WERI-Rb-1 (cell line): ENCODE results near the gene FGF14.

Experiments
- DNase-seq: peaks from one replicate; pipeline ENCODE4 v3.0.0-alpha.2; 2020
- H3K27ac ChIP-seq: fragments of 250-450 bp; sonication (Bioruptor Pico); 2 replicates; pipeline ENCODE4 v1.5.1; 2020; ENCODE audit warnings: mild to moderate bottlenecking, moderate library complexity
- H3K27me3 ChIP-seq: fragments of 250-450 bp; sonication (Bioruptor Pico); 2 replicates; pipeline ENCODE4 v1.5.1; 2021; ENCODE audit warnings: mild to moderate bottlenecking, low read depth, moderate library complexity; ENCODE audit not compliant: insufficient read depth, severe bottlenecking
- H3K36me3 ChIP-seq: fragments of 250-450 bp; sonication (Bioruptor Pico); 2 replicates; pipeline ENCODE4 v1.5.1; 2020; ENCODE audit warnings: mild to moderate bottlenecking, moderate library complexity
- H3K4me3 ChIP-seq: 2 replicates; pipeline ENCODE4 v1.5.1; 2011; ENCODE audit warnings: low read depth, mild to moderate bottlenecking, control low read depth, low read length
- H3K9me3 ChIP-seq: fragments of 250-450 bp; sonication (Bioruptor Pico); 2 replicates; pipeline ENCODE4 v1.5.1; 2021; ENCODE audit warnings: mild to moderate bottlenecking, moderate library complexity; ENCODE audit not compliant: severe bottlenecking
- CTCF ChIP-seq: IDR thresholded peaks from 2 replicates; pipeline ENCODE4 v1.5.1; 2011; ENCODE audit warnings: low read depth, mild to moderate bottlenecking, control low read depth, inconsistent platforms, low read length

FGF14 gene

GRCh38 chr13:102028206-102028605 lies 373.6 kb downstream of the FGF14 start:
- no peak overlapping the region for H3K27ac ChIP-seq
- no peaks in the 10 kb centered on the region for H3K9me3 ChIP-seq
- H3K4me3 ChIP-seq, result no peak overlapping the region
- DNase-seq, result no peak
- TF ChIP-seq CTCF, result no peak
- no peaks in the 10 kb centered on the region for H3K27me3 ChIP-seq
- H3K36me3 ChIP-seq, result no peaks in the 10 kb centered on the region

- H3K27me3 ChIP-seq, result no peaks in the 10 kb centered on the region
- no peak for DNase-seq
- no peaks in the 10 kb centered on the region for H3K36me3 ChIP-seq
- peak overlapping the region; percentile 31 for H3K27ac ChIP-seq
- H3K9me3 ChIP-seq, result peaks cover 30% of the 10 kb centered on the region
- no peak overlapping the region for H3K4me3 ChIP-seq
- no peak for TF ChIP-seq CTCF
These were observed 380.1 kb downstream of the FGF14 start for GRCh38 chr13:102021777-102022176.

GRCh38 chr13:102020611-102021216 lies 381.1 kb downstream of the FGF14 start:
- H3K36me3 ChIP-seq, result no peaks in the 10 kb centered on the region
- peak overlapping the region; percentile 38 for H3K27ac ChIP-seq
- no peak overlapping the region for H3K4me3 ChIP-seq
- DNase-seq, result peak; percentile 69
- no peaks in the 10 kb centered on the region for H3K27me3 ChIP-seq
- no peak for TF ChIP-seq CTCF
- H3K9me3 ChIP-seq, result peaks cover 33% of the 10 kb centered on the region

GRCh38 chr13:102018716-102019115 lies 383.1 kb downstream of the FGF14 start:
- Histone ChIP-seq H3K9me3 (peaks cover 33% of the 10 kb centered on the region), H3K27ac (no peak overlapping the region), H3K4me3 (no peak overlapping the region), H3K36me3 (no peaks in the 10 kb centered on the region), H3K27me3 (no peaks in the 10 kb centered on the region)
- DNase-seq, result no peak
- TF ChIP-seq CTCF, result no peak

- H3K9me3 ChIP-seq, result peaks cover 33% of the 10 kb centered on the region
- no peaks in the 10 kb centered on the region for H3K36me3 ChIP-seq
- no peak for TF ChIP-seq CTCF
- no peaks in the 10 kb centered on the region for H3K27me3 ChIP-seq
- DNase-seq, result no peak
- no peak overlapping the region for H3K27ac ChIP-seq
- H3K4me3 ChIP-seq, result no peak overlapping the region
These were observed 384.6 kb downstream of the FGF14 start for GRCh38 chr13:102017248-102017647.
